Measurements from ENCODE around the gene PINLYP. TPM values are rescaled to one million over a fixed set of nuclear protein-coding genes. Genes with fewer than 3 reads are reported as not detected.

PINLYP gene
- polyA plus RNA-seq, 1 donor (not counting 4 experiments of a cell fraction or from before 2014, with no cell fraction given): 16.0 TPM

DNA sequence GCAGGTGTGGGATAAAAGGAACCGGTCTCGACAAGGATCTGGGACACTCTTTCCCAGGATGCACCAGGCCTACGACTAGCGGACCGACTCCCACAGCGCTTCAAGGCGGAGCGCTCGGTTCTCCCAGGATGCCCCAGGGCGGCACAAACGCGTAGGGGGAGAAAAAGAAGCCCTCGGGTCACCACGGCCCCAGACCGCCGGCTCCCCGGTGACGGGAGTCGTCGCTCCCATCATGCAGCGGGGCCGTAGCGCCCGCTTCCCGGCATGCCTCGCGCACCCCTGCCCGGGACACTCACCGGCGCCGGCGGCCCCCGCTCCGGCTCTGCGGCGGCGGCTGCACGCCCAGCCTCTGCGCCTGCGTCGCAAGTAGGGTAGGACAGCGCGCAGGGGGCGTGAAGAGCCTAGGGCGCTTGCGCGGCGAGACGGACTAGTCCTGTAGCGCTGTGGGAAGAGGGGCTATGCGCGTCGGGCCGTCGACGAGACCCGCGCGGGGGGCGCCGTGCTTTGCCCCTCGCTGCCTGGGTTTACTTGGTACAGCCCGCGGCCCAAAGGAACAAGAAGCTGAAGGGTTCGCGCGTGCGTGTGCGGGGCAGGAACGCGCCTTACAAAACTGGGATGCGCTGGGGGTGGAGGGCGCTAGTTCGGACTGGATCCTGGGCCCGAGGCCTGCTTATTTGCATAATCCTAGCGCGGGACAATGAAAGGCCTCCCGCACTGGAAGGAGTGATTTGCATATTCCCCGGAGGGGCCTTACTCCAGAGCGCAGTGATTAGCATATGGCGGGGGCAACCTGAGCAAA is 43.9 kb downstream of the PINLYP start, which contains the start of gene ZNF428:
TSS of gene ZNF428 (minus strand) at position 368 of the 799 bp plus-strand sequence. CDS start 5,325 bp downstream, outside the sequence.
- H3K9me3 ChIP-seq (ENCODE audit: control insufficient read depth, low read depth, low read length): no peaks in the 10 kb centered on the region
- H3K27ac ChIP-seq (ENCODE audit: control insufficient read depth, insufficient read depth, low read length): peak within 1 kb of the TSS; percentile 63
- dilution Hi-C loops (cut with MboI; ENCODE audit: extremely low pct_ligation_motif_present, low sequenced_read_pairs): no loop called here
- peaks cover 15% of the 10 kb centered on the region for H3K79me2 ChIP-seq (ENCODE audit: control insufficient read depth, insufficient read depth, low read length)
- TF ChIP-seq, protein P1, sequence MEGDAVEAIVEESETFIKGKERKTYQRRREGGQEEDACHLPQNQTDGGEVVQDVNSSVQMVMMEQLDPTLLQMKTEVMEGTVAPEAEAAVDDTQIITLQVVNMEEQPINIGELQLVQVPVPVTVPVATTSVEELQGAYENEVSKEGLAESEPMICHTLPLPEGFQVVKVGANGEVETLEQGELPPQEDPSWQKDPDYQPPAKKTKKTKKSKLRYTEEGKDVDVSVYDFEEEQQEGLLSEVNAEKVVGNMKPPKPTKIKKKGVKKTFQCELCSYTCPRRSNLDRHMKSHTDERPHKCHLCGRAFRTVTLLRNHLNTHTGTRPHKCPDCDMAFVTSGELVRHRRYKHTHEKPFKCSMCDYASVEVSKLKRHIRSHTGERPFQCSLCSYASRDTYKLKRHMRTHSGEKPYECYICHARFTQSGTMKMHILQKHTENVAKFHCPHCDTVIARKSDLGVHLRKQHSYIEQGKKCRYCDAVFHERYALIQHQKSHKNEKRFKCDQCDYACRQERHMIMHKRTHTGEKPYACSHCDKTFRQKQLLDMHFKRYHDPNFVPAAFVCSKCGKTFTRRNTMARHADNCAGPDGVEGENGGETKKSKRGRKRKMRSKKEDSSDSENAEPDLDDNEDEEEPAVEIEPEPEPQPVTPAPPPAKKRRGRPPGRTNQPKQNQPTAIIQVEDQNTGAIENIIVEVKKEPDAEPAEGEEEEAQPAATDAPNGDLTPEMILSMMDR (optimal IDR thresholded peaks at IDR 0.05 in 1 of 3, IDR thresholded peaks at IDR 0.05 in 1 of 3, conservative IDR thresholded peaks at IDR 0.05 in 1 of 3; ENCODE audit: extremely low read depth in 1 of 3, insufficient read depth in 2 of 3, low read length in 3 of 3): peak in 1 of 3 experiments; percentile 3
- TF ChIP-seq EZH2 (IDR thresholded peaks at IDR 0.05; ENCODE audit: low read length): no peak
- no peaks in the 10 kb centered on the region for H3K9me1 ChIP-seq (ENCODE audit: control insufficient read depth, extremely low read depth, insufficient read depth, low read length)
- H3K4me3 ChIP-seq (ENCODE audit: control insufficient read depth in 2 of 3, extremely low read depth in 1 of 3, insufficient read depth in 2 of 3, low read depth in 1 of 3, low read length in 3 of 3): peak within 1 kb of the TSS; percentile 54 to 69 (median 54)
- H3K9ac ChIP-seq (ENCODE audit: control insufficient read depth, extremely low read depth, insufficient read depth, low read length): peak within 1 kb of the TSS; percentile 67
- H3K4me2 ChIP-seq (ENCODE audit: control insufficient read depth, extremely low read depth, insufficient read depth, low read depth, low read length): peak within 1 kb of the TSS; percentile 86
- DNase-seq (ENCODE audit: low read depth, low spot score) (peak; percentile 56), FAIRE-seq (peak; percentile 84)
- H4K20me1 ChIP-seq (ENCODE audit: control insufficient read depth, extremely low read depth, insufficient read depth, low read length): no peaks in the 10 kb centered on the region
- H3K36me3 ChIP-seq (ENCODE audit: control insufficient read depth in 2 of 2, extremely low read depth in 1 of 2, insufficient read depth in 2 of 2, low read length in 2 of 2): peaks cover 0 to 2% of the 10 kb centered on the region in 2 experiments
- peak within 1 kb of the TSS; percentile 67 for H2AFZ ChIP-seq (ENCODE audit: control insufficient read depth, low read length)
- H3K27me3 ChIP-seq (ENCODE audit: control insufficient read depth, extremely low read depth, insufficient read depth, low read length): no peaks in the 10 kb centered on the region
- peaks cover 16% of the 10 kb centered on the region for H3K4me1 ChIP-seq (ENCODE audit: control insufficient read depth, extremely low read depth, insufficient read depth, low read length)

GRCh38 chr19:43620061-43621001 is 44.7 kb downstream of the PINLYP start:
- Histone ChIP-seq H4K20me1 (ENCODE audit: control insufficient read depth, extremely low read depth, insufficient read depth, low read length) (no peaks in the 10 kb centered on the region), H3K36me3 (ENCODE audit: control insufficient read depth in 2 of 2, extremely low read depth in 1 of 2, insufficient read depth in 2 of 2, low read length in 2 of 2) (no peaks in the 10 kb centered on the region), H3K9me3 (ENCODE audit: control insufficient read depth, low read depth, low read length) (no peaks in the 10 kb centered on the region), H3K9ac (ENCODE audit: control insufficient read depth, extremely low read depth, insufficient read depth, low read length) (peak overlapping the region; percentile 67), H3K79me2 (ENCODE audit: control insufficient read depth, insufficient read depth, low read length) (peaks cover 13% of the 10 kb centered on the region), H3K4me3 (ENCODE audit: control insufficient read depth in 2 of 3, extremely low read depth in 1 of 3, insufficient read depth in 2 of 3, low read depth in 1 of 3, low read length in 3 of 3) (peak overlapping the region; percentile 54 to 69 (median 54)), H3K27ac (ENCODE audit: control insufficient read depth, insufficient read depth, low read length) (peak overlapping the region; percentile 63), H3K27me3 (ENCODE audit: control insufficient read depth, extremely low read depth, insufficient read depth, low read length) (no peaks in the 10 kb centered on the region), H3K4me2 (ENCODE audit: control insufficient read depth, extremely low read depth, insufficient read depth, low read depth, low read length) (peak overlapping the region; percentile 86), H2AFZ (ENCODE audit: control insufficient read depth, low read length) (peak overlapping the region; percentile 67), H3K4me1 (ENCODE audit: control insufficient read depth, extremely low read depth, insufficient read depth, low read length) (peaks cover 22% of the 10 kb centered on the region), H3K9me1 (ENCODE audit: control insufficient read depth, extremely low read depth, insufficient read depth, low read length) (no peaks in the 10 kb centered on the region)
- dilution Hi-C loops (cut with MboI; ENCODE audit: extremely low pct_ligation_motif_present, low sequenced_read_pairs): no loop called here
- no peak for TF ChIP-seq EZH2 (IDR thresholded peaks at IDR 0.05; ENCODE audit: low read length)
- TF ChIP-seq, protein P1 (optimal IDR thresholded peaks at IDR 0.05 in 1 of 3, IDR thresholded peaks at IDR 0.05 in 1 of 3, conservative IDR thresholded peaks at IDR 0.05 in 1 of 3; ENCODE audit: extremely low read depth in 1 of 3, insufficient read depth in 2 of 3, low read length in 3 of 3): no peak
- FAIRE-seq: no peak
- DNase-seq (ENCODE audit: low read depth, low spot score): no peak

All from keratinocyte (primary cell).